HAP-1 (cell line): Measurements from ENCODE around the gene RHPN2.

Experiments used
- DNase-seq, 2 experiments: peaks; one replicate each; pipeline ENCODE4 v3.0.0-alpha.2; 2016 to 2020; ENCODE audit warnings: low spot score in 2 of 2
- H3K27me3 ChIP-seq: fragments of 250-450 bp; sonication (Bioruptor Pico); 2 replicates; pipeline ENCODE4 v1.5.1; 2020; ENCODE audit warnings: low read depth, mild to moderate bottlenecking, moderate library complexity
- H3K36me3 ChIP-seq: fragments of 250-450 bp; sonication (Bioruptor Pico); replicated peaks from 2 replicates; pipeline ENCODE4 v1.5.1; 2020; ENCODE audit warnings: mild to moderate bottlenecking
- H3K4me1 ChIP-seq: fragments of 250-450 bp; sonication (Bioruptor Pico); 2 replicates; pipeline ENCODE4 v1.5.1; 2020; ENCODE audit warnings: mild to moderate bottlenecking
- H3K4me3 ChIP-seq: fragments of 250-450 bp; sonication (Bioruptor Pico); 2 replicates; pipeline ENCODE4 v1.5.1; 2020; ENCODE audit warnings: mild to moderate bottlenecking, moderate library complexity
- H3K9me3 ChIP-seq: fragments of 250-450 bp; sonication (Bioruptor Pico); 2 replicates; pipeline ENCODE4 v1.5.1; 2020; ENCODE audit warnings: mild to moderate bottlenecking, moderate library complexity
- in situ Hi-C: fragments of 300-500 bp; cut with MboI; formaldehyde crosslinking; loops from 3 replicates; pipeline ENCODE4 v1.14.3; 2020; ENCODE audit warnings: low sequenced_read_pairs, inconsistent platforms, mixed read lengths

Gene RHPN2

DNA sequence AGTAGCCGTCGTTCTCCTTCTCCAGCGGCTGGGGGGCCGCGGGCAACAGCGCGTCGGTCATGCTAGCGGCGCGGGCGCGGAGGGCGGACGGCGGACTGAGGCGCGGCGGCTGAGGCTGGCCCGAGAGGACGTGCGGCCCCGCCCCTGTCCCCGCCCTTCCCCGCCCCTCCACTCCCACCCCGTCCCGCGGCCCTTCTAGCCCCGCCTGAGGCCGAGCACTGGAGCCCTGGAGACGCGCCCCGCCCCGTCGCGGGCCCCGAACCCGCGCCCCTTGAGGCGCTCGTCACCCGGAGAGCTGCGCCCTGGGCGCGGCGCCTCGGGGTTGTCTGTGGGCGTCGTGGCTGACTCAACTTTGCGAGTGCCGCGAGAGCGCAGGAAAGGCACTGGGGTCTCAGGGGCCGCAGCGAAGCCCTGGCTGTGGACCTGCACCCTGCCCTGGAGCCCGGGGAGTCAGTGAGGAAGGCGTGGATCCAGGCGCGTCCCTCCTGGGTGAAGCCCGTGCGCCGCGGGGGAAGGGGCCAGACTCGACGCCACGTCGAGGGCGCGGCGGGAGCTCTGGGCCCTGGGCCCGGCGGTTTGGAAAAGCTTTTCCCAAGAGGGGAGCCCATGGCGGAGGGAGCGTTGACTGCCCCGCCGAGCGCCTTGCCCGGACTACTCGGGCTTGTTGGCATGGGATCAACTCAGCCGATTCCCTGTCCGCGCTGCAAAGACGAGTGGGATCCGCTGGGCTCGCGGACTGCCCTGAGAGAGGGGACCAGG is at the start of gene RHPN2:
RHPN2 (minus strand) TSS at position 97 of the 759 bp plus-strand sequence; CDS start at position 61, 36 bp downstream.
- H3K4me3 ChIP-seq = peak within 1 kb of the TSS; percentile 65
- H3K36me3 ChIP-seq = no peaks in the 10 kb centered on the region
- peak; percentile 76 to 87 for DNase-seq
- H3K9me3 ChIP-seq = no peaks in the 10 kb centered on the region
- no peaks in the 10 kb centered on the region for H3K27me3 ChIP-seq
- in situ Hi-C loops = no loop called here
- H3K4me1 ChIP-seq = peaks cover 3% of the 10 kb centered on the region; the same call in 1 of the 2 replicates

- H3K27me3 ChIP-seq = no peaks in the 10 kb centered on the region
- H3K4me1 ChIP-seq = no peaks in the 10 kb centered on the region; the same call in 1 of the 2 replicates
- H3K4me3 ChIP-seq = no peak overlapping the region
- DNase-seq = no peak
- no peaks in the 10 kb centered on the region for H3K9me3 ChIP-seq
- H3K36me3 ChIP-seq = peaks cover 49% of the 10 kb centered on the region
- in situ Hi-C loops = loop anchor here (10.0 kb wide), 1 partner anchor 140 kb away; the partner anchor contains the start of genes CEP89 and FAAP24
Observed at GRCh38 chr19:33114312-33114711, 49.6 kb upstream of the RHPN2 start.

GRCh38 chr19:33111587-33111986 is 46.9 kb upstream of the RHPN2 start:
- H3K4me1 ChIP-seq = no peaks in the 10 kb centered on the region; the same call in 1 of the 2 replicates
- H3K4me3 ChIP-seq = no peak overlapping the region
- peaks cover 49% of the 10 kb centered on the region for H3K36me3 ChIP-seq
- in situ Hi-C loops = loop anchor here (10.0 kb wide), 1 partner anchor 137 kb away; the partner anchor contains the start of genes CEP89 and FAAP24
- H3K27me3 ChIP-seq = no peaks in the 10 kb centered on the region
- no peaks in the 10 kb centered on the region for H3K9me3 ChIP-seq
- no peak for DNase-seq

- H3K4me1 ChIP-seq = no peaks in the 10 kb centered on the region; the same call in 1 of the 2 replicates
- H3K36me3 ChIP-seq = peaks cover 49% of the 10 kb centered on the region
- no peaks in the 10 kb centered on the region for H3K9me3 ChIP-seq
- in situ Hi-C loops = loop anchor here (10.0 kb wide), 1 partner anchor 136 kb away; the partner anchor contains the start of genes CEP89 and FAAP24
- H3K4me3 ChIP-seq = no peak overlapping the region
- DNase-seq = no peak
- no peaks in the 10 kb centered on the region for H3K27me3 ChIP-seq
Observed at GRCh38 chr19:33110137-33110910, 45.6 kb upstream of the RHPN2 start.

DNA sequence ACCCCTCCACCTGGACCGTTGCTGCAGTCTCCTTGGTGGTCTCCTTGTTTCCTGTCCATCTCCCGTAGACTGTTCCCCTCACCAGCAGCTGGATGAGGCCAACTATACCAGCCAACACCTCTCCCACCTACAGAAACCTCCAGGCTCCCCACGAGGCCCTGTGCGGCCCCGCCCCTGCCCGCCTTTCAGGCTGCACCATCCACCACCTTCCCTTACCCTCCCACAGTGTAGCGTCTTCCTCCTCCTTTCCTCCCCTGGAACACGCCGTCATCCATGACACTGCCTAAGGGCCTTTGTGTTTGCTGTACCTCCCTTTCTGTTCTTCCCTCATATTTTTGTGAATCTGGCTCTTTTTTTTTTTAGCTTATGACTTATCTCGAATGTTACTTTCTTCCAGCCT is 43.5 kb upstream of the RHPN2 start:
- Histone ChIP-seq H3K27me3 (no peaks in the 10 kb centered on the region), H3K36me3 (peaks cover 43% of the 10 kb centered on the region), H3K9me3 (no peaks in the 10 kb centered on the region), H3K4me3 (no peak overlapping the region), H3K4me1 (no peaks in the 10 kb centered on the region; the same call in 1 of the 2 replicates)
- DNase-seq = no peak
- in situ Hi-C loops = no loop called here

DNA sequence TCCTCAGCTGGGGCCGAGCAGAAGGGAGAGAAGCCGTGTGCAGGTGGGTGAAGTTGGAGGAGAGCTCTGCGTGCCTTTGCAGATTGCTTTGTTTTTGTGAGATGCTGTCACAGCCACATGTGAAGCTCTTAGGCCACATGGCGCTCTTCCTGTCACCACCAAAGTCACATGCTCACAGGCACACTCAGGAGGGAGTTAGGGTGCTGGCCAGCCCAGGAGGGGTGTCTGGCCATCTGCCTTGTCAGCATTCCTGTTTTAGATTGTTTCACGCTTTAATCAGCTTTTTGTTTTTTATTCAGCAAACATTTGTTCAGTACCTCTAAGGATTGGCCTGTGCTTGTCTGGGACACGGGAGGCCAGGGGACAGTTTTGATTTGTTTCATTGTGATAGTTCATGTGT is 38.2 kb upstream of the RHPN2 start:
- H3K36me3 ChIP-seq = peaks cover 34% of the 10 kb centered on the region
- no peaks in the 10 kb centered on the region for H3K4me1 ChIP-seq
- in situ Hi-C loops = no loop called here
- H3K4me3 ChIP-seq = no peak overlapping the region
- no peak for DNase-seq
- H3K27me3 ChIP-seq = no peaks in the 10 kb centered on the region
- no peaks in the 10 kb centered on the region for H3K9me3 ChIP-seq

GRCh38 chr19:33100894-33101644 is 36.4 kb upstream of the RHPN2 start:
- Histone ChIP-seq H3K9me3 (no peaks in the 10 kb centered on the region), H3K36me3 (peaks cover 31% of the 10 kb centered on the region), H3K4me3 (no peak overlapping the region), H3K27me3 (no peaks in the 10 kb centered on the region), H3K4me1 (no peaks in the 10 kb centered on the region)
- in situ Hi-C loops = no loop called here
- DNase-seq = no peak

GRCh38 chr19:33098055-33098534 is 33.4 kb upstream of the RHPN2 start:
- DNase-seq = no peak
- no peaks in the 10 kb centered on the region for H3K27me3 ChIP-seq
- no peak overlapping the region for H3K4me3 ChIP-seq
- in situ Hi-C loops = no loop called here
- peaks cover 40% of the 10 kb centered on the region for H3K36me3 ChIP-seq
- no peaks in the 10 kb centered on the region for H3K9me3 ChIP-seq
- no peaks in the 10 kb centered on the region for H3K4me1 ChIP-seq

DNA sequence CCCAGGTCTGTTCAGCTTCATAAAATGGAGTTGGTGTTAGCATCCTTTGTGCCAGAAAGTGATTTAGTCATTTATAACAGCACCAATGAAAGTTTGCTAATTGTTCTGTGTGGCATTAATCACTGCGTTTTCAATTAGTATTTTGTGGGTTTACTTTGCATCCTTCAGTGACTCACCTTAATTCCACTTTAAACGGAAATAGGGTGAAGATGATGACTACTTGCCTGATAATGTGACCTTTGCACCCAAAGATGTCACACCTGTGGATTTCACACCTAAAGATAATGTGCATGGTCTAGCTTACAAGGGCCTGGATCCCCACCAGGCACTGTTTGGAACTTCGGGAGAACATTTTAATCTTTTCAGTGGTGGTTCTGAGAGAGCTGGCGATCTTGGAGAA is 31.3 kb upstream of the RHPN2 start:
- Histone ChIP-seq H3K27me3 (no peaks in the 10 kb centered on the region), H3K9me3 (no peaks in the 10 kb centered on the region), H3K36me3 (peaks cover 38% of the 10 kb centered on the region), H3K4me3 (no peak overlapping the region), H3K4me1 (no peaks in the 10 kb centered on the region)
- in situ Hi-C loops = no loop called here
- no peak for DNase-seq

DNA sequence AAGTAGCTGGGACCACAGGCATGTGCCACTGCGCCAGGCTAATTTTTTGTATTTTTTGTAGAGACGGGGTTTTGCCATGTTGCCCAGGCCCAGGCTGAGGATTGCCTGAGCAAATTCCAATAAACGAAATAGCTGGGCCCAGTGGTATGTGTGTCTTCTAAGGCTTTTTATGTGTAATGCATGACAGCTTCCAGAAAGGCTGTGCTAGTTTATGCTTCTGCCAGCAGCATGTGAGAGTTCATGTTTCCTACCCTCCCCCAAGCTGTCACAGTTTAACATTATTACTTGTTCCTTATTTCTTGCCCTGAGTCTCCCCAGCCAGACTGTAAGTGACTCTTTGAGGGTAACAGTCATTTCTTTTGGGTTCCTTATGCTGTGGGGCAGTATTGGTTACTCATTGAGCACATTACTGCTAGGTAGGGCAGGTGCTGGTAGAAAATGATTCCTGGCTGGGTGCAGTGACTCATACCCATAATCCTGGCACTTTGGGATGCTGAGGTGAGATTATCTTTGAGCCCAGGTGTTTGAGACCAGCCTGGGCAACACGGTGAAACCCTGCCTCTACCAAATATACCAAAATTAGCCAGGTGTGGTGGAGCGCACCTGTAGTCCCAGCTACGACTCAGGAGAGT is 29.9 kb upstream of the RHPN2 start:
- in situ Hi-C loops = no loop called here
- Histone ChIP-seq H3K4me1 (no peaks in the 10 kb centered on the region), H3K4me3 (no peak overlapping the region), H3K36me3 (peaks cover 47% of the 10 kb centered on the region), H3K27me3 (no peaks in the 10 kb centered on the region), H3K9me3 (no peaks in the 10 kb centered on the region)
- no peak for DNase-seq

DNA sequence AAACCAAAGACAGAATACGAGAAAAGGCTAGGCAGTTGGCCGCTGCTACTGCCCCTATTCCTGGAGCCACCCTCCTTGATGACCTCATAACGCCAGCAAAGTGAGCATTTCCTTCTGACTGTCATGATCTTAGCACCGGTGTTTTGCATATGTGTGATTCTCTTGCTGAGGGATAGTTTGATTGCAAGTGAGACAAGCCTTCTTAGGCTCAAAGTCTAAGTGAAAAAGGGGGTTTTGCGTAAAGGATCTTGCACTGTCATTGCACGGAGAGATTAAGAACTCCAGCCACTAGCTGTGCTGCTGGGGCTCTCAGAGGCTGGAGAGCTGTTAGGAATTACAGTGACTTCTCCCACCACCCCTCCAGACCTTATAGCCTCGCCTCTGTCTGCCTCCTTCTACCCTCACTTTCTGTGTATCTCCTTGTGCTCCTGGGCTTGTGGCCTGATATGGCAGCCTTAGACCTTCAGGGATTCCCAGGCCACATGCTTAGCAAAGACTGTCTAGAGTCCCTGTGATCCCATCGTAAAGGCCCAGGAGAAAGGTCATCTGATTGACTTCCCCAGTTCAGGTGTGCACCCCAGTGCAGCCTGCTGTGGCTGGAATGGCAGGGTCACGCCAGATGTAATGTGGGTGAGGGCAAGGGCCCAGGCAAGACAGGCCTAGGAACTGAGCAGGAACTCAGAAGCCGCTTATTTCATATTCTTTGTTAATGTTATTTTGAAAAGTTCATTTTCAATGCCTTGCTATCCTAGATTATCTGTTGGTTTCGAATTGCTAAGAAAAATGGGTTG is 28.9 kb upstream of the RHPN2 start:
- Histone ChIP-seq H3K4me3 (no peak overlapping the region), H3K36me3 (peaks cover 51% of the 10 kb centered on the region), H3K27me3 (no peaks in the 10 kb centered on the region), H3K4me1 (no peaks in the 10 kb centered on the region), H3K9me3 (no peaks in the 10 kb centered on the region)
- in situ Hi-C loops = no loop called here
- DNase-seq = no peak

- no peak for DNase-seq
- H3K36me3 ChIP-seq = peaks cover 34% of the 10 kb centered on the region
- no peaks in the 10 kb centered on the region for H3K4me1 ChIP-seq
- no peak overlapping the region for H3K4me3 ChIP-seq
- in situ Hi-C loops = no loop called here
- no peaks in the 10 kb centered on the region for H3K27me3 ChIP-seq
- H3K9me3 ChIP-seq = no peaks in the 10 kb centered on the region
Observed at GRCh38 chr19:33090179-33090578, 25.5 kb upstream of the RHPN2 start.
